GM18951 (cell line): Measurements from ENCODE around the gene SUGCT.

ENCODE experiments used
- POLR2A ChIP-seq: IDR thresholded peaks from 4 replicates; pipeline ENCODE4 v1.6.1; 2011; ENCODE audit warnings: mild to moderate bottlenecking; ENCODE audit not compliant: insufficient read length, insufficient read depth; ENCODE audit errors: extremely low read depth
- in situ Hi-C: fragments of 300-500 bp; cut with MboI; formaldehyde crosslinking; loops from one replicate; pipeline ENCODE4 v1.12.0; 2022; ENCODE audit warnings: low sequenced_read_pairs, mixed read lengths, inconsistent platforms; ENCODE audit not compliant: unreplicated experiment

Gene SUGCT

GRCh38 chr7:40490603-40490924 lies 355.8 kb downstream of the SUGCT start:
- in situ Hi-C loops: no loop called here
- TF ChIP-seq POLR2A: no peak

GRCh38 chr7:40492946-40493345 lies 358.1 kb downstream of the SUGCT start:
- no peak for TF ChIP-seq POLR2A
- in situ Hi-C loops: no loop called here

DNA sequence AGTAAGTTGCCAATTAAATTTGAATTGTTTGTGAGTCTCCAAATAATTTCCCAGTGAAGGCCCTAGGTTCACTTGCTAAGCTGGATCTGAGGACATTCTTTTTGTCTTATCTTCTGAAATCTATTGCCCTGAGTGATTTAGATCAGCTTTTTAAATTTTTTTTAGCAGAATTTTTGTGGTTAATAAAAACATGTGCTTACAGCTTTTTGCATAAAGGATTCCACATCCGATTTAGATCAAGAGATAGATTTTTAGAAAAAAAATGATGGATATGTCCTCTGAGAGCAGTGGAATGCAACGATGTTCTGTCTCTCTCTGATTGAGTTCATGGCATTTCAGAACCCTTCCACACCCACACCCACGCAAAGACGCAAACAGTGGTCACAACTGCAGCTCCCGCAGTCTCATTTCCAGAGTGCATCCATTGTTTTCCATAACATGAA lies 358.8 kb downstream of the SUGCT start:
- TF ChIP-seq POLR2A: no peak
- in situ Hi-C loops: no loop called here

GRCh38 chr7:40498924-40499510 lies 364.2 kb downstream of the SUGCT start:
- no peak for TF ChIP-seq POLR2A
- in situ Hi-C loops: no loop called here

DNA sequence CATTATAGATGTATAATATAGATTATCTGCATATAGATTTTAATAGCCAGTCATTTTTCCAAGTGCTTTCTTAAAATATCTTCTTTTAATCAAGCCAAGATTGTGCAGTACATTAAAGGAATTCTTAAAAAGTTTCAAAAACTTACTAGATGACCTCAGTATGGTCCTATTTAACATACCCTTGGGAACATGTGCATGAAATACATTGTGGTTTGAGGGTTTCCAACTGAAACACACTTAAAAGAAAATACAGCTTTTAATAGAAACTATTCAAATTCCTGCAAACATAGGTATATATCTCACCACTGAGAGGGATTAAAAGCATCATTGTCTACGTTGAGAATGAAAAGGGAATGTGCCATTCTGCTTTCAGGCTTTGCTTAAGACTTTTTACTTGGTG lies 364.9 kb downstream of the SUGCT start:
- in situ Hi-C loops: no loop called here

GRCh38 chr7:40500219-40500618 lies 365.4 kb downstream of the SUGCT start:
- in situ Hi-C loops: no loop called here
- no peak for TF ChIP-seq POLR2A

More for the DNA sequence above, 364.9 kb downstream of the SUGCT start:
- TF ChIP-seq POLR2A: no peak

DNA sequence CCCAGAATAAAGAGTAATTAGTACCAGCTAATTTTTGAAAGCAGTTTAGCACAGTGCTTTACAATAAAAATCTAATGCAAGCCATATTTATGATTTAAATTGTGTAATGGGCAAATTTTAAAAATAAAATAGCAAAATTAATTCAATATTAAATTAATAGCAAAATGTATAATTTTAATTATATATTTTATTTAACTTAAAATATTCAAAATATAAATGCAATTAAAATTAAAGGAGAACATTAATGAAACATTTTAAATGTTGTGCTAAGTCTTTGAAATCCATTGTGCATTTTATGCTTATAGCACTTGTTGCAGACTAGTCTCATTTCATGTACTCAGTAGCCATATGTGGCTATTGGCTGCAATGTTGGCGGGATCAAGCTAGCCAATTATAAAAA lies 367.6 kb downstream of the SUGCT start:
- in situ Hi-C loops: no loop called here

DNA sequence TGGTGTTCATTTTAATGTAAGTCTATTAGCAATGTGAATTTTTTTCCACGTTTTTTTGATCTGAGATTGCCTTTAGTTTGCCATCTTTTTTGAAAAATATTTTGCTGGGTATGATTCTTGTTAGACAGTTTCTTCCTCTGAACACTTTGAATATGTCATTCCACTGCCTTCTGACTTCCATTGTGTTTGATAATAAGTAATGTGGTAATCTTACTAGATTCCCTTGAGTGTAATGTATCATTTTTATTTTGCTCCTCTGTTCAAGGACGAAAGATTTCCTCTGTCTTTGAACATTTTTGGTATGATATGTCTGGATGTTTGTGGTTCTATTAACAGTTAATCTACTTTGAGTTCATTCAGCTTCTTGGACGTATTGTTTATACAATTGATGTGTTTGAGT lies 371.4 kb downstream of the SUGCT start:
- TF ChIP-seq POLR2A: no peak
- in situ Hi-C loops: no loop called here

More for the DNA sequence above, 367.6 kb downstream of the SUGCT start:
- TF ChIP-seq POLR2A: no peak

DNA sequence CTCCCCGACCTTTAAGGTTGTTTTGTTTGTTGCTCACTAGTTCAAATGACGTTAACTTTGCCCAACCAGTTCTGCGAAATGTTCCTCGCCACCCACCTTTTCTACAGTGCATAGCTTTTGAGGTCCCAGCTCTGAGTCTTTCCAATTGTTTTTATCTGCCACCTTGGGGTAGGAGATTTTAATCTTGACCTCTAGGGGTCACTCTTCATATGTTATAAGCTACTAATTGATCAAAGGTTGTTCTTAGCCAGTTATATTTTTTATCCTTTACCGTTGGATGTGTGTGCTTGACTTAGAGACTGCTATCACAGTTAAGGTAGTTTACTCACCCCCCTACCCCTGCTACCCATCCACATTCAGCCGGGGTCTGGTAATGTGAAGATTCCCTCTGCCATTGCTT lies 372.4 kb downstream of the SUGCT start:
- TF ChIP-seq POLR2A: no peak
- in situ Hi-C loops: no loop called here

DNA sequence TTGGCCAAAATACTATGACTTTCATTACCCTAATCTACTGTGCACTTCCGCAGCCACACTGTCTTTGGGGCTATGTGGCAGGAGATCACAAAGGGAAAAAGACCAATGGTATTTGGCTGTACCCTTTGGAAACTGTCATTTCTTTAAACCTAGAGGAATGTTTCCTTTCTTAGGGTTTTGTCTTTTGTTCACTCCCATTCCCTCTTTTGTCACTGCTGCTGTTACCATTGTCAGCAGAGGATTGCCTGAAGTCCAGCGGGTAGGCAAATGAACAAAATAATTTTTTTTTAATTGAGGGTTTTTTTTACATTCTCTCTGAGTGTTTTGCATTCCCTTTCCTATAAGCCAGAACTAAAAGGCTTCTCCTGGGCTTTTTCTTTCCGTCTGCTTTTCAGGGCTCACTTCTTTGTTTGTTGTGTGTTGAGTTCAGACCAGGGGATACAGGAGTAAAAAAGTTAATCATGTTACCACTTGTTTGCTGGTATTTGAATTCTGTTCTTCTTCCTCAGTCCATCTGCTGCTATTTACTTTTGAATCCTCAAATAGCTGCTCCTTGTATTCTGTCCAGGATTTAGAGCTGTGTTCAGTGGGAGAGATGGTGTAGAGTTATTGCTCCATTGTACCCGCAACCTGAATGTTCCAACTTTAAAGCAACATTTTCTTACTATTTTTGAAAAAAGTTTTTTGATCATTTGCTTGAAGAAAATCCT lies 374.6 kb downstream of the SUGCT start:
- no peak for TF ChIP-seq POLR2A
- in situ Hi-C loops: no loop called here

DNA sequence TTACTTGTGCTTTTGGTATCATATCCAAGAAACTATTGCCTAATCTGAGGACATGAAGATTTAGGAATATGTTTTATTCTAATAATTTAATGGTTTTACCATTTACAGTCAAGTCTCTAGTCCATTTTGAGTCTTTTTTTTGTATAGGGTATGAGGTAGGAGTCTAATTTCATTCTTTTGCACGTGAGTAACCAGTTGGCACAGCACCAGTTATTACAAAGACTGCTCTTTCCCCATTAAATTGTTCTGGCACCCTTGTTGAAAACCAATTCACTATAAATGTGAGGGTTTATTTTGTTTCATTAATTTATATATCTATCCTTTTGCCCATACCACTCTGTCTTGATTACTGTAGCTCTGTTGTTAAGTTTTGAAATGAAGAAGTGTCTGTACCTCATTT lies 381.6 kb downstream of the SUGCT start:
- TF ChIP-seq POLR2A: no peak
- in situ Hi-C loops: no loop called here

- no peak for TF ChIP-seq POLR2A
Measured at GRCh38 chr7:40519009-40519408, 384.2 kb downstream of the SUGCT start.

GRCh38 chr7:40520986-40521738 lies 386.4 kb downstream of the SUGCT start:
- TF ChIP-seq POLR2A: no peak
- in situ Hi-C loops: no loop called here

More at GRCh38 chr7:40519009-40519408, 384.2 kb downstream of the SUGCT start:
- in situ Hi-C loops: no loop called here

DNA sequence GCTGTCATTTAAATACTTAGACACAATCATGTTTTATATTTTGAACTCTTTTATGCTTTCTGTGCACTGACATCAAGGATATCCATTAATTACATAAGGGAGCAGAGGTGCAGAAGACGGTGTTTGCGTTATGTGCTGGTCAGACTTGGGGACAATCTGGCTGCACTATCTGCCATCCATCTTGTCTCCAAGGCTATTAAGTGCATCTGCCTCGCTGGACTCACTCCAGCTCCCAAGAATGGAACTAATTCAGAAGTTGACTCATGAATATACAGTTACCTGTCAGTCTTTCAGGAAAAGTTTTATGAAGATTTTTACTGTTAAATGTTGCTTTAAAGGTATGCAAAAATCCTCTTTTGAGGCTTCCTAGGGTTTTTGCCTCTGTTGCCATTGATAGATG lies 391.0 kb downstream of the SUGCT start:
- in situ Hi-C loops: no loop called here
- TF ChIP-seq POLR2A: no peak
